Transverse colon (tissue), 4 donors: ENCODE results near the gene DHFR. TPM values are rescaled to one million over a fixed set of nuclear protein-coding genes. Genes with fewer than 3 reads are reported as not detected.

Experiments
- DNase-seq: peaks from one replicate; pipeline ENCODE4 v3.0.0-alpha.2; 2019
- H3K27ac ChIP-seq, 4 donors: fragments of 200-600 bp; sonication (generic); 2 replicates each; pipeline ENCODE4 v1.5.1; 2016 to 2018; ENCODE audit warnings: inconsistent platforms in 4 of 4
- H3K27me3 ChIP-seq: fragments of 200-600 bp; sonication (generic); 2 replicates; pipeline ENCODE4 v1.5.1; 2017; ENCODE audit warnings: inconsistent platforms
- H3K36me3 ChIP-seq, 4 donors: fragments of 200-600 bp; sonication (generic); 2 replicates each; pipeline ENCODE4 v1.5.1; 2017 to 2019; ENCODE audit warnings: inconsistent platforms in 4 of 4
- H3K4me1 ChIP-seq, 4 donors: fragments of 200-600 bp; sonication (generic); 2 replicates each; pipeline ENCODE4 v1.5.1; 2017 to 2020; ENCODE audit warnings: inconsistent platforms in 4 of 4
- H3K4me3 ChIP-seq, 4 donors: fragments of 200-600 bp; sonication (generic); 1 replicate in 1 of 4; 2 replicates in 3 of 4; pipeline versions ENCODE4 v1.5.1 to v1.6.1; 2017 to 2019; ENCODE audit warnings: inconsistent platforms in 4 of 4
- H3K9me3 ChIP-seq, 2 donors: fragments of 200-600 bp; sonication (generic); 2 replicates each; pipeline ENCODE4 v1.5.1; 2017 to 2019; ENCODE audit warnings: inconsistent platforms in 2 of 2
- CTCF ChIP-seq, 5 experiments: fragments of 200-600 bp in 3 of 5; fragments of 450-650 bp in 2 of 5; sonication (generic) in 3 of 5; IDR thresholded peaks; 1 replicate in 2 of 5; 2 replicates in 3 of 5; pipeline ENCODE4 v1.5.1; 2016 to 2017; ENCODE audit warnings: antibody characterized with exemption in 5 of 5, inconsistent platforms in 3 of 5, mild to moderate bottlenecking in 2 of 5, moderate library complexity in 1 of 5
- EP300 ChIP-seq: sonication (generic); formaldehyde crosslinking; IDR thresholded peaks from one replicate; pipeline ENCODE4 v1.6.1; 2017; ENCODE audit warnings: antibody characterized with exemption, low read depth
- POLR2A ChIP-seq: fragments of 450-650 bp; IDR thresholded peaks from one replicate; pipeline ENCODE4 v1.6.1; 2016; ENCODE audit warnings: antibody characterized with exemption, mild to moderate bottlenecking, moderate library complexity
- POLR2AphosphoS5 ChIP-seq, 3 donors: sonication (generic); formaldehyde crosslinking; IDR thresholded peaks; one replicate each; pipeline ENCODE4 v1.6.1; 2016; ENCODE audit warnings: antibody characterized with exemption in 3 of 3
- WGBS, 2 donors: methylation state at CpG; one replicate each; pipeline ENCODE4 v1.1.5; 2018; ENCODE audit warnings: low coverage in 1 of 2; 5-methylcytosine and 5-hydroxymethylcytosine counted together
- in situ Hi-C, 4 donors: fragments of 200-750 bp; cut with MboI; loops; one replicate each; pipeline versions ENCODE4 v1.15.0 to v1.15.1; 2017; ENCODE audit warnings: low sequenced_read_pairs in 3 of 4, low pct_ligation_motif_present in 1 of 4, low pct_unique_long_range_greater_than_20kb in 1 of 4
- intact Hi-C: fragments of 100-400 bp; cut with DNase I; formaldehyde crosslinking; loops from one replicate; pipeline ENCODE4 v1.15.1; 2023; ENCODE audit warnings: low total_unique reads
- total RNA-seq, 4 donors: library from RNA; depleted of rRNA; stranded (reverse); fragments of >200 nt; gene quantifications; one replicate each; pipeline ENCODE4 v1.1.0, GENCODE V29; 2016

Gene DHFR
- total RNA-seq, 4 donors from 2014 or later = 12.7 to 31.4 (median 26.8) TPM

GRCh38 chr5:80625230-80625629 is 29.6 kb downstream of the DHFR start:
- in situ Hi-C loops (no loop called here), intact Hi-C loops (no loop called here)
- no peak overlapping the region for H3K27ac ChIP-seq
- H3K27me3 ChIP-seq = no peaks in the 10 kb centered on the region
- H3K9me3 ChIP-seq = no peaks in the 10 kb centered on the region
- TF ChIP-seq POLR2AphosphoS5 (IDR thresholded peaks at IDR 0.05) (no peak), CTCF (IDR thresholded peaks at IDR 0.05) (no peak), EP300 (no peak), POLR2A (no peak)
- peaks cover 0 to 5% (median 0%) of the 10 kb centered on the region in 4 donors for H3K36me3 ChIP-seq
- H3K4me1 ChIP-seq = peaks cover 0 to 4% (median 0%) of the 10 kb centered on the region in 4 donors
- no peak overlapping the region for H3K4me3 ChIP-seq
- WGBS, 2 donors = 82 to 85% methylated on average over 4 to 5 of the region's 5 CpGs
- DNase-seq = no peak

GRCh38 chr5:80623999-80624398 is 30.8 kb downstream of the DHFR start:
- Histone ChIP-seq H3K9me3 (no peaks in the 10 kb centered on the region), H3K4me1 (peaks cover 0 to 4% (median 0%) of the 10 kb centered on the region in 4 donors), H3K36me3 (no peaks in the 10 kb centered on the region), H3K27ac (no peak overlapping the region), H3K27me3 (no peaks in the 10 kb centered on the region), H3K4me3 (no peak overlapping the region)
- WGBS, 2 donors = 7 to 16% methylated on average over 2 to 4 of the region's 4 CpGs
- TF ChIP-seq CTCF (IDR thresholded peaks at IDR 0.05) (no peak), POLR2AphosphoS5 (IDR thresholded peaks at IDR 0.05) (no peak), EP300 (no peak), POLR2A (no peak)
- intact Hi-C loops = no loop called here
- no peak for DNase-seq
- in situ Hi-C loops = no loop called here

- intact Hi-C loops (no loop called here), in situ Hi-C loops (no loop called here)
- Histone ChIP-seq H3K9me3 (no peaks in the 10 kb centered on the region), H3K36me3 (no peaks in the 10 kb centered on the region), H3K27ac (no peak overlapping the region), H3K27me3 (no peaks in the 10 kb centered on the region), H3K4me1 (peaks cover 0 to 4% (median 0%) of the 10 kb centered on the region in 4 donors), H3K4me3 (no peak overlapping the region)
- TF ChIP-seq CTCF (IDR thresholded peaks at IDR 0.05) (no peak), EP300 (no peak), POLR2AphosphoS5 (IDR thresholded peaks at IDR 0.05) (no peak), POLR2A (no peak)
- WGBS, 2 donors = 78 to 80% methylated on average over 2 of the region's 2 CpGs
- no peak for DNase-seq
These were observed 32.0 kb downstream of the DHFR start for GRCh38 chr5:80622756-80623155.

- TF ChIP-seq POLR2A (no peak), POLR2AphosphoS5 (IDR thresholded peaks at IDR 0.05) (no peak), CTCF (IDR thresholded peaks at IDR 0.05) (no peak), EP300 (no peak)
- in situ Hi-C loops (no loop called here), intact Hi-C loops (no loop called here)
- 85 to 100% methylated on average over 2 to 4 of the region's 4 CpGs for WGBS, 2 donors
- no peaks in the 10 kb centered on the region for H3K27me3 ChIP-seq
- H3K36me3 ChIP-seq = no peaks in the 10 kb centered on the region
- no peak for DNase-seq
- no peak overlapping the region for H3K27ac ChIP-seq
- H3K4me1 ChIP-seq = peaks cover 0 to 4% (median 0%) of the 10 kb centered on the region in 4 donors
- no peaks in the 10 kb centered on the region for H3K9me3 ChIP-seq
- H3K4me3 ChIP-seq = no peak overlapping the region
These were observed 34.6 kb downstream of the DHFR start for GRCh38 chr5:80620211-80620610.
